ENCODE data around the gene ATP6V1G1. TPM values are rescaled to one million over a fixed set of nuclear protein-coding genes. Genes with fewer than 3 reads are reported as not detected.

The ATP6V1G1 gene
- total RNA-seq, 2 experiments from 2014 or later = 89.0 to 94.8 TPM

- Mint-ChIP-seq H3K27ac (no peak overlapping the region), H3K4me1 (peaks cover 15% of the 10 kb centered on the region), H3K9me3 (peaks cover 11% of the 10 kb centered on the region)
Observed at GRCh38 chr9:114606068-114606467, 18.5 kb downstream of the ATP6V1G1 start.

GRCh38 chr9:114606597-114607207 is 19.1 kb downstream of the ATP6V1G1 start:
- Mint-ChIP-seq H3K27me3 (no peaks in the 10 kb centered on the region), H3K4me1 (peaks cover 15% of the 10 kb centered on the region), H3K4me3 (no peak overlapping the region), H3K36me3 (ENCODE audit: low read depth) (peaks cover 13% of the 10 kb centered on the region), H3K27ac (no peak overlapping the region), H3K9me3 (peaks cover 7% of the 10 kb centered on the region)
- CTCF ChIA-PET = interaction anchor here (0.6 to 2.9 kb wide), 5 partner anchors 10 to 46 kb away, joined by 3 to 22 read pairs (median 4); partner anchors contain the start of gene ATP6V1G1
- no peak for DNase-seq
- POLR2A ChIA-PET = interaction anchor here (0.6 kb wide), 1 partner anchor 1044 kb away, joined by 3 read pairs; no protein-coding TSS in a partner anchor

More at GRCh38 chr9:114606068-114606467, 18.5 kb downstream of the ATP6V1G1 start:
- POLR2A ChIA-PET = no interaction called here
- no peak for DNase-seq
- peaks cover 19% of the 10 kb centered on the region for H3K36me3 Mint-ChIP-seq (ENCODE audit: low read depth)
- no peak overlapping the region for H3K4me3 Mint-ChIP-seq
- CTCF ChIA-PET = interaction anchor here (1.7 to 2.9 kb wide), 3 partner anchors 11 to 19 kb away, joined by 4 to 22 read pairs (median 7); partner anchors contain the start of gene ATP6V1G1
- no peaks in the 10 kb centered on the region for H3K27me3 Mint-ChIP-seq

GRCh38 chr9:114607671-114608524 is 20.3 kb downstream of the ATP6V1G1 start:
- Mint-ChIP-seq H3K27me3 (no peaks in the 10 kb centered on the region), H3K27ac (peak overlapping the region; percentile 78), H3K4me1 (peaks cover 26% of the 10 kb centered on the region), H3K36me3 (ENCODE audit: low read depth) (peaks cover 6% of the 10 kb centered on the region), H3K4me3 (no peak overlapping the region), H3K9me3 (no peaks in the 10 kb centered on the region)
- DNase-seq = no peak
- ChIA-PET POLR2A (no interaction called here), CTCF (interaction anchor here (0.7 to 2.9 kb wide), 3 partner anchors 8 to 45 kb away, joined by 3 to 22 read pairs (median 3); no protein-coding TSS in a partner anchor)

GRCh38 chr9:114608525-114608796 is 20.9 kb downstream of the ATP6V1G1 start:
- CTCF ChIA-PET = interaction anchor here (0.7 to 1.2 kb wide), 2 partner anchors 9 to 219 kb away, joined by 3 to 5 read pairs; no protein-coding TSS in a partner anchor
- peaks cover 10% of the 10 kb centered on the region for H3K36me3 Mint-ChIP-seq (ENCODE audit: low read depth)

GRCh38 chr9:114611516-114612271 is 24.1 kb downstream of the ATP6V1G1 start:
- peaks cover 54% of the 10 kb centered on the region for H3K4me1 Mint-ChIP-seq
- CTCF ChIA-PET = interaction anchor here (1.1 to 4.3 kb wide), 6 partner anchors 12 to 206 kb away, joined by 3 to 23 read pairs (median 5); no protein-coding TSS in a partner anchor
- H3K9me3 Mint-ChIP-seq = no peaks in the 10 kb centered on the region
- H3K4me3 Mint-ChIP-seq = peak overlapping the region; percentile 75
- H3K27ac Mint-ChIP-seq = peak overlapping the region; percentile 93
- DNase-seq = peak; percentile 30
- H3K36me3 Mint-ChIP-seq (ENCODE audit: low read depth) = peaks cover 22% of the 10 kb centered on the region
- POLR2A ChIA-PET = interaction anchor here (0.6 kb wide), 1 partner anchor 9 kb away, joined by 3 read pairs; no protein-coding TSS in a partner anchor
- no peaks in the 10 kb centered on the region for H3K27me3 Mint-ChIP-seq

More at GRCh38 chr9:114608525-114608796, 20.9 kb downstream of the ATP6V1G1 start:
- Mint-ChIP-seq H3K27ac (no peak overlapping the region), H3K4me3 (no peak overlapping the region), H3K9me3 (no peaks in the 10 kb centered on the region), H3K4me1 (peaks cover 32% of the 10 kb centered on the region), H3K27me3 (no peaks in the 10 kb centered on the region)
- POLR2A ChIA-PET = no interaction called here
- no peak for DNase-seq

GRCh38 chr9:114612272-114612923 is 24.8 kb downstream of the ATP6V1G1 start:
- POLR2A ChIA-PET = interaction anchor here (0.6 kb wide), 1 partner anchor 9 kb away, joined by 3 read pairs; no protein-coding TSS in a partner anchor
- no peaks in the 10 kb centered on the region for H3K27me3 Mint-ChIP-seq
- H3K36me3 Mint-ChIP-seq (ENCODE audit: low read depth) = peaks cover 28% of the 10 kb centered on the region
- H3K4me1 Mint-ChIP-seq = peaks cover 60% of the 10 kb centered on the region
- DNase-seq = no peak
- no peaks in the 10 kb centered on the region for H3K9me3 Mint-ChIP-seq
- CTCF ChIA-PET = interaction anchor here (1.1 to 4.3 kb wide), 7 partner anchors 11 to 206 kb away, joined by 3 to 23 read pairs (median 5); no protein-coding TSS in a partner anchor
- peak overlapping the region; percentile 93 for H3K27ac Mint-ChIP-seq
- peak overlapping the region; percentile 75 for H3K4me3 Mint-ChIP-seq

GRCh38 chr9:114613087-114613486 is 25.5 kb downstream of the ATP6V1G1 start:
- Mint-ChIP-seq H3K4me1 (peaks cover 60% of the 10 kb centered on the region), H3K27ac (peak overlapping the region; percentile 93), H3K27me3 (no peaks in the 10 kb centered on the region), H3K4me3 (peak overlapping the region; percentile 75), H3K9me3 (no peaks in the 10 kb centered on the region), H3K36me3 (ENCODE audit: low read depth) (peaks cover 27% of the 10 kb centered on the region)
- ChIA-PET CTCF (interaction anchor here (1.5 to 4.3 kb wide), 3 partner anchors 11 to 40 kb away, joined by 3 to 23 read pairs (median 9); no protein-coding TSS in a partner anchor), POLR2A (no interaction called here)
- DNase-seq = no peak

GRCh38 chr9:114613919-114614318 is 26.4 kb downstream of the ATP6V1G1 start:
- peak overlapping the region; percentile 67 for H3K27ac Mint-ChIP-seq
- peaks cover 64% of the 10 kb centered on the region for H3K4me1 Mint-ChIP-seq
- H3K27me3 Mint-ChIP-seq = no peaks in the 10 kb centered on the region
- H3K4me3 Mint-ChIP-seq = peak overlapping the region; percentile 28
- ChIA-PET POLR2A (no interaction called here), CTCF (interaction anchor here (0.6 to 1.5 kb wide), 3 partner anchors 10 to 13 kb away, joined by 3 to 4 read pairs (median 3); no protein-coding TSS in a partner anchor)
- no peaks in the 10 kb centered on the region for H3K9me3 Mint-ChIP-seq
- H3K36me3 Mint-ChIP-seq (ENCODE audit: low read depth) = peaks cover 35% of the 10 kb centered on the region
- no peak for DNase-seq

GRCh38 chr9:114614373-114614772 is 26.8 kb downstream of the ATP6V1G1 start:
- peak overlapping the region; percentile 46 for H3K27ac Mint-ChIP-seq
- no peaks in the 10 kb centered on the region for H3K9me3 Mint-ChIP-seq
- peaks cover 40% of the 10 kb centered on the region for H3K36me3 Mint-ChIP-seq (ENCODE audit: low read depth)
- no peak overlapping the region for H3K4me3 Mint-ChIP-seq
- no peaks in the 10 kb centered on the region for H3K27me3 Mint-ChIP-seq
- ChIA-PET POLR2A (no interaction called here), CTCF (interaction anchor here (0.6 to 1.5 kb wide), 4 partner anchors 9 to 392 kb away, joined by 3 to 4 read pairs (median 3); no protein-coding TSS in a partner anchor)
- DNase-seq = no peak
- H3K4me1 Mint-ChIP-seq = peaks cover 66% of the 10 kb centered on the region

- H3K27me3 Mint-ChIP-seq = no peaks in the 10 kb centered on the region
- peak overlapping the region; percentile 93 for H3K27ac Mint-ChIP-seq
- POLR2A ChIA-PET = no interaction called here
- H3K4me3 Mint-ChIP-seq = peak overlapping the region; percentile 37
- H3K9me3 Mint-ChIP-seq = no peaks in the 10 kb centered on the region
- H3K4me1 Mint-ChIP-seq = peaks cover 65% of the 10 kb centered on the region
- DNase-seq = peak; percentile 13
- CTCF ChIA-PET = interaction anchor here (1.2 to 1.8 kb wide), 3 partner anchors 11 to 37 kb away, joined by 3 to 7 read pairs (median 6); no protein-coding TSS in a partner anchor
- H3K36me3 Mint-ChIP-seq (ENCODE audit: low read depth) = peaks cover 55% of the 10 kb centered on the region
Observed at GRCh38 chr9:114616684-114617520, 29.3 kb downstream of the ATP6V1G1 start.

- Mint-ChIP-seq H3K4me3 (peak overlapping the region; percentile 73), H3K27me3 (no peaks in the 10 kb centered on the region), H3K36me3 (ENCODE audit: low read depth) (peaks cover 54% of the 10 kb centered on the region), H3K27ac (peak overlapping the region; percentile 93), H3K9me3 (no peaks in the 10 kb centered on the region), H3K4me1 (peaks cover 43% of the 10 kb centered on the region)
- POLR2A ChIA-PET = no interaction called here
- CTCF ChIA-PET = interaction anchor here (0.6 to 0.9 kb wide), 2 partner anchors 20 to 26 kb away, joined by 3 to 5 read pairs; no protein-coding TSS in a partner anchor
- DNase-seq = peak; percentile 24
Observed at GRCh38 chr9:114619191-114619761, 31.7 kb downstream of the ATP6V1G1 start.
